SIG-M5 treated with dmso at 0.1 percent for 504 hours (cell line): Measurements from ENCODE around the gene PTH2R.
"Not testable (repeated sequence)": the region's sequence is repeated elsewhere in the genome, so short reads cannot be mapped to it uniquely, and the experiment has no call there.

Source experiments
- DNase-seq: peaks from one replicate; lab custom pipeline; 2025; ENCODE audit not compliant: unreplicated experiment; lab: John Stamatoyannopoulos, UW

PTH2R gene

GRCh38 chr2:208482453-208483015 is 75.9 kb downstream of the PTH2R start:
- peak; percentile 64 for DNase-seq

GRCh38 chr2:208485390-208485789 is 78.8 kb downstream of the PTH2R start:
- no peak for DNase-seq

GRCh38 chr2:208488686-208489564 is 82.3 kb downstream of the PTH2R start:
- DNase-seq, result no peak

GRCh38 chr2:208489687-208490086 is 83.1 kb downstream of the PTH2R start:
- peak; percentile 13 for DNase-seq

DNA sequence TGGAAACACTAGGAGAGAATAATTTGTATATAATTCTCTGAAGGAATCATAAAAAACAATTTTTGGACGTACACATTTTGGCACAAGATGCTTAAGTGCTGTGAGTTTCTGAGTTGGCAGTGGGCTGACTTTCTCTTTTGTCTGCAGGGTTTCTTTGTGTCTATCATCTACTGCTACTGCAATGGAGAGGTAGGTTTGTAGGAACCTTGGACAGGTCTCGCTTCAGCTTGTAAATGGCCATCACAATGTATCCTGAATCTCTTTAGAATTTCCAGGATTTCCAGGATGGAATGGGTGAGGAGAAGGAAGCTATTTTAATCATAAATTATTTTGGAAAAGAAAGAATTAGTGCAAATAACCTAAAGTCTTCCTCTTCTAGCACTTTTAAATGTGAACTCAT is 83.9 kb downstream of the PTH2R start:
- DNase-seq, result no peak

GRCh38 chr2:208491641-208492040 is 85.0 kb downstream of the PTH2R start:
- no peak for DNase-seq

- no peak for DNase-seq
Measured at GRCh38 chr2:208492069-208492468, 85.5 kb downstream of the PTH2R start.

GRCh38 chr2:208493186-208493585 is 86.6 kb downstream of the PTH2R start:
- no peak for DNase-seq

GRCh38 chr2:208496129-208496528 is 89.5 kb downstream of the PTH2R start:
- DNase-seq, result no peak

DNA sequence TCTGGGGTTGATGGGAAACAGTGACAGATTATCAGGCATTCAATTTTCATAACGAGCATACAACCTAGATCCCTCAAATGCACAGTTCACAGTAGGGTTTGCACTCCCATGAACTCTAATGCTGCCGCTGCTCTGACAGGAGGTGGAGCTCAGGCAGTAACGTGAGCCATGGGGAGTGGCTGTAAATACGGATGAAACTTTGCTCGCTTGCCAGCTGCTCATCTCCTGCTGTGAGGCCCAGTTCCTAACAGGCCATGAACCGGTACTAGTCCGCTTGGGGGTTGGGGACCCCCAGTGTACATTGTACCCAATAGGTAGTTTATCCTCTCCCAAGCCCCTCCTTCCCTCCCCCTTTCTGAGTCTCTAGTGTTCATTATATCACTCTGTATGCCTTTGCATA is 94.6 kb downstream of the PTH2R start:
- DNase-seq, result no peak

DNA sequence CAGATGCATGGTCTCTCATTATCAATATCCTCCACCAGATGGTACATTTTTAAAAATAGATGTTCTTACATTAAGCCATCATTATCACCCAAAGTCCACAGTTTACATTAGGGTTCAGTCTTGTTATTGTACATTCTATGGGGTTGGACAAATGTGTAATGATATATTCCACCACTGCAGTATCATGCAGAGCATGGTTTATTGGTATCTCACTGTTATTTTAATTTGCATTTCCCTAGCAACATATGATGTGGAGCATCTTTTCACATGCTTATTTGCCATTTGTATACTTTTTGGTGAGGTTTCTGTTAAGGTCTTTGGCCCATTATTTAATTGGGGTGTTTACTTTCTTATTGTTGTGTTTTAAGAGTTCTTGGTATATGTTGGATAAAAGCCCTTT is 95.7 kb downstream of the PTH2R start:
- no peak for DNase-seq

DNA sequence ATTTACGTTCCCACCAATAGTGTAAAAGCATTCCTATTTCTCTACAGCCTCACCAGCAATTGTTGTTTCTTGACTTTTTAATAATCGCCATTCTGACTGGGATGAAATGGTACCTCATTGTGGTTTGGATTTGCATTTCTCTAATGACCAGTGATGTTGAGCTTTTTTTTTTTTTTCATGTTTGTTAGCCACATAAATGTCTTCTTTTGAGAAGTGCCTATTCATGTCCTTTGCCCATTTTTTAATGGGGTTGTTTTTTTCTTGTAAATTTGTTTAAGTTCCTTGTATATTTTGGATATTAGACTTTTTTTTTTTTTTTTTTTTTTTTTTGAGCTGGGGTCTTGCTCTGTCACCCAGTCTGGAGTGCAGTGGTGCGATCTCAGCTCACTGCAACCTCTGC is 98.8 kb downstream of the PTH2R start:
- DNase-seq, result not testable (repeated sequence)

DNA sequence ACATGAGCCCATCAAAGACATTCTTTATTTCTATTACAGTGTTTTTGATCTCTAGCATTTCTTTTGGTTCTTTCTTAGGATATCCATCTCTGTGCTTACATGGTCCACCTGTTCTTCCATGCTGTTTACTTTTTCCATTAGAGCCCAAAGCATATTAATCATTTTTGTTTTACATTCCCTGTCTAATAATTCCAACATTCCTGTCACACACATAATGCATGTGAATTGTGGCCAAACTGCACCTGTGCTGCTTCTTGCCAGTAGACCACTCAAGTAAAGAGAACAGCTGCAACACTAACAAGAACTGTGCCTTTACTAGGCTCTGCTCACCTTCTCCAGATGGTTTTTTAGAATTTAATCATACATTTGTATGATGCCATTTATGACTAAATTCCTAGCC is 103.0 kb downstream of the PTH2R start:
- DNase-seq, result no peak

- no peak for DNase-seq
Measured at GRCh38 chr2:208511016-208511415, 104.4 kb downstream of the PTH2R start.

DNA sequence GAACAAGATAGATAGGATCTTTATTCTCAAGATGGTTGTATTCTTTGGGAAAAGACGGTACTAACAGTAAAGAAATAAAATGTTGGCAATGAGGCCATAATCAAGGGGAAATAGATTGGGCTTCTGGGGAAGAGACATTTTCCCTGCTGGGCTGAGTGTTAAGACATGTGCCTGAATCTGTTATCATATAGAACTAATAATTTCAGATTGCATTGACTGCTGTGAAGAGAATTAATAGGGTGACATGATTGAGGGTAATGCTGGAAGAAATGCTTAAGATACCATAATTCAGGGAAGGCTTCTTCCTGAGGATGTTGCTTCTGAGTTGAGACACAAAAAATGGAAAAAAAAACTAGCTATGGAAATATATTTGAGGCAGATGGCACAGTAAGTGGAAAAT is 105.0 kb downstream of the PTH2R start:
- DNase-seq, result no peak

GRCh38 chr2:208515099-208515498 is 108.5 kb downstream of the PTH2R start:
- no peak for DNase-seq

DNA sequence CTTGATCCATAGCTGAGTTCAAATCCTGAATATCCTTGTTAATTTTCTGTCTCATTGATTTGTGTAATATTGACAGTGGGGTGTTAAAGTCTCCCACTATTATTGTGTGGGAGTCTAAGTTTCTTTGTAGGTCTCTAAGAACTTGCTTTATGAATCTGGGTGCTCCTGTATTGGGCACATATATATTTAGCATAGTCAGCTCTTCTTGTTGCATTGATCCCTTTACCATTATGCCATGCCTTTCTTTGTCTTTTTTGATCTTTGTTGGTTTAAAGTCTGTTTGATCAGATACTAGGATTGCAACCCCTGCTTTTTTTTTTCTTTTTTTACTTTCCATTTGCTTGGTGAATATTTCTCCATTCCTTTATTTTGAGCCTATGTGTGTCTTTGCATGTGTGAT is 116.5 kb downstream of the PTH2R start:
- DNase-seq, result not testable (repeated sequence)

- not testable (repeated sequence) for DNase-seq
Measured at GRCh38 chr2:208525165-208525564, 118.6 kb downstream of the PTH2R start.

DNA sequence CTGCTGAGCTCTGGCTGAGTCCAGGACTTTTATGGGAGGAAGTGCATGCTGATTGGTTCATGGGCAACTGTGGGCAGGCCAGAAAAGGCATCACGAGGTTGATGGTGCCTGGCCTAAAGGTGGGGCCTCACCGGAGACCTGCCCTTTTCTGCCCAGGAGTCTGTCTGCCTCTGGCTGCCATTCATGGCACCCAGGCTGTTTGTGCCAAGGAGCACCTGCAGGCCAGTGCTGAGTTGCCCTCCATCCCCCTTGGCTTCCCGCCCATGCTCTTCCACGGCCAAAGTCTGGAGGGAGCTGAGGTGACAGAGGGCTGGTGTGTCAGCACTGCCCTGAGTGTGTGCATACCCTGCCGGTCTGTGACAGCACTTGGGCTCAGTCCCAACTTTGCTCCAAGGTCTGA is 123.2 kb downstream of the PTH2R start:
- DNase-seq, result no peak

- no peak for DNase-seq
Measured at GRCh38 chr2:208531361-208531760, 124.8 kb downstream of the PTH2R start.

DNA sequence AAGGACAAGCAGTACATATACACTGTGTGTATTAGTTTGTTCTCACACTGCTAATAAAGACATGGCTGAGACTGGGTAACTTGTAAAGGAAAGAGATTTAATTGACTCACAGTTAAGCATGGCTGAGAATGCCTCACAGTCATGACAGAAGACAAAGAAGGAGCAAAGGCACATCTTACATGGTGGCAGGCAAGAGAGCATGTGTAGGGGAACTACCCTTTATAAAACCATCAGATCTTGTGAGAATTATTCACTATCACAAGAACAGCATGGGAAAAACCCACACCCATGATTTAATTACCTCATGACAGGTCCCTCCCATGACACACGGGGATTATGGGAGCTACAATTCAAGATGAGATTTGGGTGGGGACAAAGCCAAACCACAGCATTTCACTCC is 129.0 kb downstream of the PTH2R start:
- not testable (repeated sequence) for DNase-seq

GRCh38 chr2:208541461-208541988 is 134.9 kb downstream of the PTH2R start:
- DNase-seq, result no peak
